Chondrocyte (in vitro differentiated cells): ENCODE measurements around the gene PCDHGA8. TPM values are rescaled to one million over a fixed set of nuclear protein-coding genes. Genes with fewer than 3 reads are reported as not detected.

Source experiments
- DNase-seq: peaks from one replicate; pipeline ENCODE4 v3.0.0; 2021; ENCODE audit warnings: mixed read lengths, low spot score
- H3K27ac Mint-ChIP-seq: one replicate; pipeline ENCODE4 v1.8.0; 2021; ENCODE audit warnings: mild to moderate bottlenecking, moderate library complexity, mixed read lengths; ENCODE audit not compliant: unreplicated experiment
- H3K27me3 Mint-ChIP-seq: 2 replicates; pipeline ENCODE4 v1.8.0; 2021; ENCODE audit warnings: low read depth, mixed read lengths
- H3K36me3 Mint-ChIP-seq: 2 replicates; pipeline ENCODE4 v1.8.0; 2021; ENCODE audit warnings: low read depth, mixed read lengths
- H3K4me1 Mint-ChIP-seq: 2 replicates; pipeline ENCODE4 v1.8.0; 2021; ENCODE audit warnings: low read depth, mild to moderate bottlenecking, mixed read lengths
- H3K4me3 Mint-ChIP-seq: one replicate; pipeline ENCODE4 v1.8.0; 2021; ENCODE audit warnings: mild to moderate bottlenecking, moderate library complexity, mixed read lengths; ENCODE audit not compliant: unreplicated experiment
- H3K9me3 Mint-ChIP-seq: 2 replicates; pipeline ENCODE4 v1.8.0; 2021; ENCODE audit warnings: low read depth, mixed read lengths
- total RNA-seq: library from RNA; stranded (reverse); gene quantifications from 3 replicates; pipeline ENCODE4 v1.2.1, GENCODE V29; 2021
- TF ChIP-seq, protein P1 (sequence below): fragments of 200-600 bp; sonication (generic); IDR thresholded peaks from 2 replicates; pipeline ENCODE4 v1.5.0; 2021; ENCODE audit warnings: antibody characterized with exemption, mild to moderate bottlenecking, moderate library complexity

PCDHGA8 gene
- total RNA-seq, 1 donor from 2014 or later = 0.47 TPM

DNA sequence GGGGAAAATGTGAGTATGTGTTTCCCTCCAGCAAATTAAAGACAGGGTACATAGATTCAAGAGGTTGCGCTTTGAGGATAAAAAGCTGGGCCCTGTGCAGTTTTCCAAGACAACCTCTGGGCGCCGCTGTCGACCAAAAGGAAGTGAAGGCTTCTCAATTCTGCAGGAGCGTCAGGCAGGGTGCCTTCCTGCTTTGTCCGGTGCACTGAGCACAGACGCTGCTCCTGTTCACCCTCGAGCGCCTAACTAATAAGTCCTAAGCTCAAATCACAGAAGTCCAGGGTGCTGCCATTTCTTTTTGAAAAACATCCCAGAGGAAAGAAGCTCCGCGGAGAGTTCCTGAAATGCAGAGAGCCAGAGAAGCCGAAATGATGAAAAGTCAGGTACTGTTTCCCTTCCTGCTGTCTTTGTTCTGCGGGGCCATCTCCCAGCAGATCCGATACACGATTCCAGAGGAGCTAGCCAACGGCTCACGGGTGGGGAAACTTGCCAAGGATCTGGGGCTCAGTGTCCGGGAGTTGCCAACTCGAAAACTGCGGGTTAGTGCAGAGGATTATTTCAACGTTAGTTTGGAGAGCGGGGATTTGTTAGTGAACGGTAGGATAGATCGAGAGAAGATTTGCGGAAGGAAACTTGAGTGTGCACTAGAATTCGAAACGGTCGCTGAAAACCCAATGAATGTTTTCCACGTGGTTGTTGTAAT is 42.4 kb upstream of the PCDHGA8 start, which contains the start of gene PCDHGB1:
Gene PCDHGB1, plus strand, starts transcription at position 183 of the 703 bp plus-strand sequence. Its CDS starts 162 bp downstream, at position 345.
- Mint-ChIP-seq H3K9me3 (peaks cover 39% of the 10 kb centered on the region), H3K4me1 (no peaks in the 10 kb centered on the region), H3K27me3 (no peaks in the 10 kb centered on the region), H3K27ac (no peak within 1 kb of the TSS), H3K36me3 (peaks cover 6% of the 10 kb centered on the region), H3K4me3 (peak within 1 kb of the TSS; percentile 62)
- TF ChIP-seq, protein P1, sequence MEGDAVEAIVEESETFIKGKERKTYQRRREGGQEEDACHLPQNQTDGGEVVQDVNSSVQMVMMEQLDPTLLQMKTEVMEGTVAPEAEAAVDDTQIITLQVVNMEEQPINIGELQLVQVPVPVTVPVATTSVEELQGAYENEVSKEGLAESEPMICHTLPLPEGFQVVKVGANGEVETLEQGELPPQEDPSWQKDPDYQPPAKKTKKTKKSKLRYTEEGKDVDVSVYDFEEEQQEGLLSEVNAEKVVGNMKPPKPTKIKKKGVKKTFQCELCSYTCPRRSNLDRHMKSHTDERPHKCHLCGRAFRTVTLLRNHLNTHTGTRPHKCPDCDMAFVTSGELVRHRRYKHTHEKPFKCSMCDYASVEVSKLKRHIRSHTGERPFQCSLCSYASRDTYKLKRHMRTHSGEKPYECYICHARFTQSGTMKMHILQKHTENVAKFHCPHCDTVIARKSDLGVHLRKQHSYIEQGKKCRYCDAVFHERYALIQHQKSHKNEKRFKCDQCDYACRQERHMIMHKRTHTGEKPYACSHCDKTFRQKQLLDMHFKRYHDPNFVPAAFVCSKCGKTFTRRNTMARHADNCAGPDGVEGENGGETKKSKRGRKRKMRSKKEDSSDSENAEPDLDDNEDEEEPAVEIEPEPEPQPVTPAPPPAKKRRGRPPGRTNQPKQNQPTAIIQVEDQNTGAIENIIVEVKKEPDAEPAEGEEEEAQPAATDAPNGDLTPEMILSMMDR = peak; percentile 62
- no peak for DNase-seq

DNA sequence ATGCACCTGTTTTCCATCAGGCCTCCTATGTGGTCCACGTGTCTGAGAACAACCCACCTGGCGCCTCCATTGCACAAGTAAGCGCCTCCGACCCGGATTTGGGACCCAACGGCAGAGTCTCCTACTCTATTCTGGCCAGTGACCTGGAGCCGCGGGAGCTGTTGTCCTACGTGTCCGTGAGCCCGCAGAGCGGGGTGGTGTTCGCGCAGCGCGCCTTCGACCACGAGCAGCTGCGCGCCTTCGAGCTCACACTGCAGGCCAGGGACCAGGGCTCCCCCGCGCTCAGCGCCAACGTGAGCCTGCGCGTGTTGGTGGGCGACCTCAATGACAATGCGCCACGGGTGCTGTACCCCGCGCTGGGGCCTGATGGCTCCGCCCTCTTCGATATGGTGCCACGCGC is 40.8 kb upstream of the PCDHGA8 start:
- no peak for DNase-seq
- Mint-ChIP-seq H3K9me3 (peaks cover 45% of the 10 kb centered on the region), H3K4me3 (no peak overlapping the region), H3K4me1 (no peaks in the 10 kb centered on the region), H3K36me3 (peaks cover 9% of the 10 kb centered on the region), H3K27ac (no peak overlapping the region), H3K27me3 (no peaks in the 10 kb centered on the region)
- TF ChIP-seq, protein P1 = no peak

DNA sequence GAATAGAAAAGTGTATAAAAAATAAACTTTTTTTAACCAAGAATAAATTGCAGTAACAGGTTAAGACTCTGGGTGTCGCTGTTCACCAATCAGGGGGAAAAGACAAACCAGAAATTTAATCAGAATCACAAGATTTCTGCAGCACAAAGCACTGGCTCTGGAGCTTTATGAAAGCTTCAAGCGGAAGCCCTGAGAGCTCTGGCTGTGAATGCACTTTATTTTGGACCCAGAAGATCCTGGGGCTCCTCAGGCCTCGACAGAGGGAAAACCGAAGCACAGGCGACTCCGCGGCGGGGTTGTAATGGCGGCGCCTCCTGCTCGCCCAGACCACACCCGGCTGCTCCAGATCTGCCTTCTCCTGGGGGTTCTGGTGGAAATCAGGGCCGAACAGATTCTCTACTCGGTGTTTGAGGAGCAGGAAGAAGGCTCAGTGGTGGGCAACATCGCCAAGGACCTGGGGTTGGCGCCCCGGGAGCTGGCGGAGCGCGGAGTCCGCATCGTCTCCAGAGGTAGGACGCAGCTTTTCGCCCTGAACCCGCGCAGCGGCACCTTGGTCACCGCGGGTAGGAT is 37.4 kb upstream of the PCDHGA8 start, which contains the start of gene PCDHGA4:
Gene PCDHGA4, plus strand, starts transcription at position 122 of the 570 bp plus-strand sequence. Its CDS starts 87 bp downstream, at position 209.
- Mint-ChIP-seq H3K9me3 (peaks cover 54% of the 10 kb centered on the region), H3K27ac (no peak within 1 kb of the TSS), H3K36me3 (peaks cover 12% of the 10 kb centered on the region), H3K4me3 (no peak within 1 kb of the TSS), H3K27me3 (no peaks in the 10 kb centered on the region), H3K4me1 (no peaks in the 10 kb centered on the region)
- no peak for DNase-seq
- TF ChIP-seq, protein P1 = peak; percentile 49

DNA sequence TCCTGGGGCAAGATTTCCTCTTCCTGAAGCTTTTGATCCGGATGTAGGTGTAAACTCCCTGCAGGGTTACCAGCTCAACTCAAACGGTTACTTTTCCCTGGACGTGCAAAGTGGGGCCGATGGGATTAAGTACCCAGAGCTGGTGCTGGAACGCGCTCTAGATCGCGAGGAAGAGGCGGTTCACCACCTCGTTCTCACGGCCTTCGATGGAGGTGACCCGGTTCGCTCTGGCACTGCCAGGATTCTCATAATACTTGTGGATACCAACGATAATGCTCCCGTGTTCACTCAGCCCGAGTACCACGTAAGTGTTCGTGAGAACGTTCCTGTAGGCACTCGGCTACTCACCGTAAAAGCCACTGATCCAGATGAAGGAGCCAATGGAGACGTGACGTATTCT is 36.8 kb upstream of the PCDHGA8 start:
- TF ChIP-seq, protein P1 = no peak
- peaks cover 57% of the 10 kb centered on the region for H3K9me3 Mint-ChIP-seq
- no peak overlapping the region for H3K4me3 Mint-ChIP-seq
- peaks cover 12% of the 10 kb centered on the region for H3K36me3 Mint-ChIP-seq
- no peak for DNase-seq
- no peak overlapping the region for H3K27ac Mint-ChIP-seq
- H3K4me1 Mint-ChIP-seq = no peaks in the 10 kb centered on the region
- no peaks in the 10 kb centered on the region for H3K27me3 Mint-ChIP-seq

- Mint-ChIP-seq H3K4me3 (no peak overlapping the region), H3K27ac (no peak overlapping the region), H3K4me1 (no peaks in the 10 kb centered on the region), H3K36me3 (peaks cover 14% of the 10 kb centered on the region), H3K9me3 (peaks cover 59% of the 10 kb centered on the region), H3K27me3 (no peaks in the 10 kb centered on the region)
- TF ChIP-seq, protein P1 = no peak
- no peak for DNase-seq
Measured at GRCh38 chr5:141356133-141356532, 36.3 kb upstream of the PCDHGA8 start.
